ENCODE measurements around the gene NCKAP5.

DNA sequence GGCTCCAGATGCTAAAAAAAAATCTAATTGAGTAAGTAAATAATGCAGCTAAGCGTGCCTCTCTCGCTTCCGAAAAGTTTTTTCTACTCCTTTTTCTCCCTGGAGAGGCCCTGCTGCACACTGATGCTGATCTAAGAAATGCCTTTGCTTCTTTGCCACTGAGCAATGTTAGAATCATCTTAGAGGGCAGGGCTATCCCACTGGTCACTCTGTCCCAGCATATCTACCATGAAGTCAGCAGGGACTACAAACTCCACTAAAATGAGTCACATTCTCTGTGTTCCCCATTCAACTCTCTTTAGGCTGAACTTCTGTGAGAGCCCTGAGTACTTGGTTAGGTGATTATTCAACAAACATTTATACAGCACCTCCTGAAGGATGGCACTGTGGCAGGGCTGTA is 770.7 kb downstream of the NCKAP5 start:
- TF ChIP-seq POLR2A (IDR thresholded peaks at IDR 0.05; ENCODE audit: low read depth, low read length) (no peak), POLR2AphosphoS5 (IDR thresholded peaks at IDR 0.05; ENCODE audit: low read depth, low read length) (no peak)

Measured in GM12892 (cell line).